Hepatocyte (in vitro differentiated cells): ENCODE measurements around the gene ZNF333. TPM values are rescaled to one million over a fixed set of nuclear protein-coding genes. Genes with fewer than 3 reads are reported as not detected.

Source experiments
- DNase-seq: peaks from one replicate; pipeline ENCODE4 v3.0.0-alpha.2; 2016; ENCODE audit warnings: low spot score
- H2AFZ ChIP-seq: fragments of 200-600 bp; sonication (generic); 2 replicates; pipeline ENCODE4 v1.6.0; 2016; ENCODE audit warnings: antibody characterized with exemption, mild to moderate bottlenecking
- H3K27ac ChIP-seq: fragments of 200-600 bp; sonication (generic); 2 replicates; pipeline ENCODE4 v1.5.1; 2016; ENCODE audit warnings: mild to moderate bottlenecking
- H3K27me3 ChIP-seq: fragments of 200-600 bp; sonication (generic); 2 replicates; pipeline ENCODE4 v1.6.1; 2016
- H3K36me3 ChIP-seq: fragments of 200-600 bp; sonication (generic); replicated peaks from 2 replicates; pipeline ENCODE4 v1.5.1; 2016; ENCODE audit warnings: low read depth; ENCODE audit not compliant: insufficient read depth
- H3K4me1 ChIP-seq: fragments of 200-600 bp; sonication (generic); 2 replicates; pipeline ENCODE4 v1.5.1; 2016; ENCODE audit warnings: mild to moderate bottlenecking, moderate library complexity; ENCODE audit not compliant: insufficient read depth
- H3K4me2 ChIP-seq: fragments of 200-600 bp; sonication (generic); 2 replicates; pipeline ENCODE4 v1.6.0; 2016
- H3K4me3 ChIP-seq: fragments of 200-600 bp; sonication (generic); 2 replicates; pipeline ENCODE4 v1.5.1; 2016; ENCODE audit warnings: mild to moderate bottlenecking
- H3K79me2 ChIP-seq: fragments of 200-600 bp; sonication (generic); 2 replicates; pipeline ENCODE4 v1.6.0; 2017; ENCODE audit warnings: mild to moderate bottlenecking
- H3K9me2 ChIP-seq: fragments of 200-600 bp; sonication (generic); replicated peaks from 2 replicates; pipeline ENCODE4 v1.6.0; 2017; ENCODE audit warnings: mild to moderate bottlenecking; ENCODE audit not compliant: insufficient read depth
- H3K9me3 ChIP-seq: fragments of 200-600 bp; sonication (generic); 2 replicates; pipeline ENCODE4 v1.5.1; 2016; ENCODE audit warnings: low read depth, mild to moderate bottlenecking
- H4K20me1 ChIP-seq: fragments of 200-600 bp; sonication (generic); 2 replicates; pipeline ENCODE4 v1.6.0; 2016; ENCODE audit warnings: mild to moderate bottlenecking; ENCODE audit not compliant: insufficient read depth, poor library complexity, severe bottlenecking
- CTCF ChIP-seq: fragments of 200-600 bp; sonication (generic); IDR thresholded peaks from 2 replicates; pipeline ENCODE4 v1.5.1; 2016; ENCODE audit warnings: antibody characterized with exemption, mild to moderate bottlenecking; ENCODE audit not compliant: poor library complexity
- EZH2 ChIP-seq: fragments of 200-600 bp; sonication (generic); IDR thresholded peaks from 2 replicates; pipeline ENCODE4 v1.6.1; 2016; ENCODE audit warnings: antibody characterized with exemption, mild to moderate bottlenecking, borderline replicate concordance
- EZH2phosphoT487 ChIP-seq: fragments of 200-600 bp; sonication (generic); IDR thresholded peaks from one replicate; pipeline ENCODE4 v1.6.1; 2018; ENCODE audit warnings: antibody characterized with exemption, mild to moderate bottlenecking, low read depth, moderate library complexity; ENCODE audit not compliant: unreplicated experiment, severe bottlenecking
- WGBS: methylation state at CpG from one replicate; pipeline ENCODE4 v1.1.6; 2016; ENCODE audit warnings: low lambda C conversion rate; ENCODE audit errors: missing lambda C conversion rate; 5-methylcytosine and 5-hydroxymethylcytosine counted together
- polyA plus RNA-seq: library from polyadenylated mRNA; unstranded; fragments of >200 nt; fragmentation: Nextera tagmentation; extraction: Ambion mirVana; gene quantifications from 2 replicates; pipeline ENCODE4 v1.2.1, GENCODE V29; 2016
- total RNA-seq: library from RNA; depleted of rRNA; stranded (reverse); fragments of >200 nt; gene quantifications from 2 replicates; pipeline ENCODE4 v1.2.3, GENCODE V29; 2014

Gene ZNF333
- total and polyA plus RNA-seq, 2 experiments from 2014 or later, result 7.1 to 21.9 TPM

GRCh38 chr19:14659874-14660489 is 29.9 kb upstream of the ZNF333 start:
- DNase-seq, result no peak
- Histone ChIP-seq H3K9me2 (no peaks in the 10 kb centered on the region), H3K4me3 (no peak overlapping the region), H3K27me3 (no peaks in the 10 kb centered on the region), H3K4me2 (no peak overlapping the region), H3K36me3 (no peaks in the 10 kb centered on the region), H3K79me2 (no peaks in the 10 kb centered on the region), H3K27ac (no peak overlapping the region), H4K20me1 (no peaks in the 10 kb centered on the region), H3K9me3 (no peaks in the 10 kb centered on the region), H2AFZ (no peak overlapping the region), H3K4me1 (no peaks in the 10 kb centered on the region)
- 56% methylated on average over 6 of the region's 6 CpGs for WGBS
- TF ChIP-seq CTCF (no peak), EZH2phosphoT487 (no peak), EZH2 (no peak)

GRCh38 chr19:14661372-14661924 is 28.4 kb upstream of the ZNF333 start:
- no peaks in the 10 kb centered on the region for H3K9me3 ChIP-seq
- H3K9me2 ChIP-seq, result no peaks in the 10 kb centered on the region
- no peak overlapping the region for H3K27ac ChIP-seq
- H3K4me3 ChIP-seq, result no peak overlapping the region
- H2AFZ ChIP-seq, result no peak overlapping the region
- TF ChIP-seq EZH2phosphoT487 (no peak), EZH2 (no peak), CTCF (no peak)
- 85% methylated on average over 12 of the region's 12 CpGs for WGBS
- no peak overlapping the region for H3K4me2 ChIP-seq
- no peaks in the 10 kb centered on the region for H3K4me1 ChIP-seq
- H3K79me2 ChIP-seq, result no peaks in the 10 kb centered on the region
- no peaks in the 10 kb centered on the region for H3K27me3 ChIP-seq
- no peaks in the 10 kb centered on the region for H3K36me3 ChIP-seq
- no peaks in the 10 kb centered on the region for H4K20me1 ChIP-seq
- no peak for DNase-seq

- 56% methylated on average over 3 of the region's 3 CpGs for WGBS
- Histone ChIP-seq H2AFZ (no peak overlapping the region), H3K9me2 (no peaks in the 10 kb centered on the region), H3K27me3 (no peaks in the 10 kb centered on the region), H3K9me3 (no peaks in the 10 kb centered on the region), H4K20me1 (no peaks in the 10 kb centered on the region), H3K27ac (no peak overlapping the region), H3K4me2 (no peak overlapping the region), H3K36me3 (no peaks in the 10 kb centered on the region), H3K4me1 (no peaks in the 10 kb centered on the region), H3K79me2 (no peaks in the 10 kb centered on the region), H3K4me3 (no peak overlapping the region)
- TF ChIP-seq EZH2phosphoT487 (no peak), EZH2 (no peak), CTCF (no peak)
- DNase-seq, result no peak
These were observed 19.9 kb upstream of the ZNF333 start for GRCh38 chr19:14669940-14670339.
